DMS153 (cell line): ENCODE results near the gene PHF10.

Experiments
- DNase-seq: peaks from one replicate; lab custom pipeline; 2025; lab: John Stamatoyannopoulos, UW

Gene PHF10

GRCh38 chr6:169677096-169677495 lies 47.2 kb downstream of the PHF10 start:
- DNase-seq, result no peak

DNA sequence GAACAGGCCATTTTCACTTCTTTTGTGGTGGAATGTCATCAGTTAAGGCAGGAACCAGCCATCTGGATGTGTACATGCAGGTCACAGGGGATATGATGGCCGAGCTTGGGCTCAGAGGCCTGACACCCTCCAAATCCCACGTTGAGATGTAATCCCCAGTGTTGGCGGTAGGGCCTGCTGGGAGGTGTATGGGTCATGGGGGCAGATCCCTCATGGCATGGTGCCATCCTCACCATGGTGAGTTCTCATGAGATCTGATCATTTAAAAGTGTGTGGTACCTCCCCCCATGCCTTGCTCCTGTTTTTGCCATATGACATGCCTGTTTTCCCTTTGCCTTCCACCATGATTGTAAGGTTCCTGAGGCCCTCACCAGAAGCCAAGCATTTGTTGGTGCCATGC lies 49.3 kb downstream of the PHF10 start:
- no peak for DNase-seq

DNA sequence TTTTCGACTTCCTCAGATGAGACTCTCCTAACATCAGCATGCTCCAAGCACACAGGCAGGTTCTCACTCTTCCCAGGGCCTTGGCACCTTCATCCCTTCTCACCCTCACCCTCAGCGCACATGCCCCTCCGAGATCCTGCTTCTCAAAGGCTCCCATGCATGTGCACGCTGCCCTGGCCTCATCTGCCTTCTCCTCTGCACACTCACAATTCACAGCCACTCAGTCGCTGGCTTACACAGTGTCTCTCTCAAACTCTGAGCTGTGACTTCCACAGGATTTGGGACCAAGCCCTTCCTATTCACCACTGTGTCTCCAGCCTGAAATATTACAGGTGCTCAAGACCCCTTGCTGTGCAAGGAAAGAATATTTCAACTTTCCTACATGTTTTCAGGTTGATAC lies 52.7 kb downstream of the PHF10 start:
- DNase-seq, result no peak

DNA sequence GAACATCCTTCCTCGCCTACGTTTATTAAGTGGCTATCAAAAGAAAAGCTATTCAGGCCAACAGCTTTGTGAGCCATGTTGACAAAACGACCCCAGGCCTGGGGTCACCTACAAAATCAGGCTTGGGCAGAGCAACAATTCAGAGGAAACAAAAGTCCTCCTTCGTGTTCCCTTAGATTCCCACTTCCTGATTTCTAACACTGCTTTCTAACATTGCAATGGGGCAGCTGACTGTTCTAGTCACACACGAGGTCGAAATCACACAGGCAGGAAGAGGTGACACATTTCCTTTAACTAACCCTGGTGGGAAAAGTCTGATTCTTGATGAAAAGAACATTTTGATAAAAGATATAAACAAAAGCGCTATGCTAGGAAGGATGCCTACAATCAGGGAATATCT lies 54.4 kb downstream of the PHF10 start:
- no peak for DNase-seq

- DNase-seq, result no peak
These were observed 55.2 kb downstream of the PHF10 start for GRCh38 chr6:169669147-169669546.

GRCh38 chr6:169668203-169668847 lies 56.0 kb downstream of the PHF10 start:
- DNase-seq, result no peak

DNA sequence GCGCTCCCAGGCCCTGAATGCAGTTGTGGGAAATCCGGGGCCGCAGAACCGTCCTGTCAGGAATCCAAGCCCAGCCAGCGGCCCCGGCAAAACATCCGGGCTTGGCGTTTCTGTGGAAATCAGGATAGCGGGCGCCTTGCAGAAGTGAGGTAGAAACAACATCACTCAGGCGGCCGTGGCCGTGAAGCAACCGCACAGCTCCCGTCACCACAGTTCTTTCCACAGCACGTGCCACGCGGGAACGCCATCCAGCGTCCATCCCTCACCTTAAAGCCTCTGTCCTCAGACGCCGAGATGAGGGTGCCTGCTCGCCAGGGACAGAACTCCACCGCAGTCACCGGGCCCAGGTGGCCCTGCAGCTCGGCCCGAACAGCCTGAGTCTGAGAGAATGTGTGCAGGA lies 56.6 kb downstream of the PHF10 start:
- no peak for DNase-seq

GRCh38 chr6:169666441-169666840 lies 57.9 kb downstream of the PHF10 start:
- no peak for DNase-seq

DNA sequence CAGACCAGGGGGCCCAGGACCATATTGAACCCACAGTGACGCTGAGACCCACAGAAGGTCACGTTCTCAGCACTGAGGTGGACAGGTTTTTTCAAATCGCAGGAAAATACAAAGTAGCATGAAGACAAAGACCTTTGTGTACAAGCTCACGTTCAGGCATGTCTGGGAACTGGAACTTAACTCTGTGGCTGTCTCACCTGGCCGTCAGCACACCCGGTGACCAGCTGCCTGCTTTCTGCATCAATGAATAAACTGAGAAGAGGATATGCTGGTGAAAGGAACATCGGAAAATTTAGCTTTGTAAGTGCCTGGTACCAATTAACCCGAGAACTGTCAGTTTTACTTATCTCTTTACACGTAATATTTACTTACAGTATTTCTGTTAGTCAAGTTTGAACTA lies 59.0 kb downstream of the PHF10 start:
- DNase-seq, result peak; percentile 46

- no peak for DNase-seq
These were observed 60.1 kb downstream of the PHF10 start for GRCh38 chr6:169664227-169664626.

DNA sequence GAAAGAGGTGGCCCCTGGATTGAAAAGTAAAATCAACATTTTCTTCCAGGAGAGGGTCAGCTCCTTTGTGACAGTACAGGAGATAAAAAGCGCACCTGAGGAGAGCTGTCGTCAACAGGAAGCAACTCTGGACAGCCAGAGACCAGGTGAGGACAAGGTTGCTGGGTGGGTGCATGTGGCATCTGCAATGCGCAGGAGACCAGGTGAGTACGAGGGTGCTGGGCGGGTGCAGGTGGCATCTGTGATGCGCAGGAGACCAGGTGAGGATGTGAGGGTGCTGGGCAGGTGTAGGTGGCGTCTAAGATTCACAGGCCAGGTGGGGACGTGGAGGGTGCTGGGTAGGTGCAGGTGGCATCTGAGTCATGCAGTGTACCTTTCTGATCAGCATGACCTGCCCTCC lies 60.8 kb downstream of the PHF10 start:
- peak; percentile 12 for DNase-seq

- DNase-seq, result no peak
These were observed 62.9 kb downstream of the PHF10 start for GRCh38 chr6:169661391-169661756.

- no peak for DNase-seq
These were observed 63.4 kb downstream of the PHF10 start for GRCh38 chr6:169660751-169661390.

- no peak for DNase-seq
These were observed 64.3 kb downstream of the PHF10 start for GRCh38 chr6:169659820-169660610.

- no peak for DNase-seq
These were observed 67.1 kb downstream of the PHF10 start for GRCh38 chr6:169657284-169657610.

DNA sequence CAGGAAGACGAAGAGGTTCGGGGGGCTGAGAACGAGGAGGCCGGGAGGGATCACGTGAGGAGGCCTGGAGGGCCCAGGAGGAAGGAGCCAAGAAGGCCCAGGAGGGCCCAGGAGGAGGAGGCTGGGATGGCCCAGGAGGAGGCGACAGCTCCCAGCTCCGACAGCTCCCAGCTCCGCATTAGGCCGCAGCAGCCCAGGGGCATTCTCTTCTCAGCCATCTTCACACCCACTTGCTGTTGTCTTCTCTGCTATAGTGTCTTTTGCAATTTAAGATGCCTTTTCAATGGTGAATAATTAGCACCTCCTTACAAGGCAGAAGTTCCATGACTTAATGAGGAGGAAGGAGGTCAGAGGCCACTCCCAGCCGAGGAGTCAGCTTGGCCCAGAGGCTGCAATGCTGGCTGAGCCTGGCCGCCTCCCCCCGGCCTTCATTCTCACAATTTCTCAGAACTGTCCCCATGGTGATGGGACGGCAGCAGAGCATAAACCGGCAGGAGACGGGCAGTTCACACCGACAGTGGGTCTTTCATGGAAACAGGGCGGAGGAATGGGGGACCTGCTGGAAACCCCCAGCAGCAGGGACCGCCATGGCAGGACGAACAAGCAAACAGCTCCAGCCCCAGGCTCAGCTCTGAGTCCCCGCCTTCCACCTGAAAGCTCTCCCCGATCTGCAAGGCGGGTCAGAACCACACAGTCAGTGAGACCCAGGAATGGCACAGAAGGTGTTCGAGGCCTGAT lies 67.6 kb downstream of the PHF10 start:
- DNase-seq, result no peak

DNA sequence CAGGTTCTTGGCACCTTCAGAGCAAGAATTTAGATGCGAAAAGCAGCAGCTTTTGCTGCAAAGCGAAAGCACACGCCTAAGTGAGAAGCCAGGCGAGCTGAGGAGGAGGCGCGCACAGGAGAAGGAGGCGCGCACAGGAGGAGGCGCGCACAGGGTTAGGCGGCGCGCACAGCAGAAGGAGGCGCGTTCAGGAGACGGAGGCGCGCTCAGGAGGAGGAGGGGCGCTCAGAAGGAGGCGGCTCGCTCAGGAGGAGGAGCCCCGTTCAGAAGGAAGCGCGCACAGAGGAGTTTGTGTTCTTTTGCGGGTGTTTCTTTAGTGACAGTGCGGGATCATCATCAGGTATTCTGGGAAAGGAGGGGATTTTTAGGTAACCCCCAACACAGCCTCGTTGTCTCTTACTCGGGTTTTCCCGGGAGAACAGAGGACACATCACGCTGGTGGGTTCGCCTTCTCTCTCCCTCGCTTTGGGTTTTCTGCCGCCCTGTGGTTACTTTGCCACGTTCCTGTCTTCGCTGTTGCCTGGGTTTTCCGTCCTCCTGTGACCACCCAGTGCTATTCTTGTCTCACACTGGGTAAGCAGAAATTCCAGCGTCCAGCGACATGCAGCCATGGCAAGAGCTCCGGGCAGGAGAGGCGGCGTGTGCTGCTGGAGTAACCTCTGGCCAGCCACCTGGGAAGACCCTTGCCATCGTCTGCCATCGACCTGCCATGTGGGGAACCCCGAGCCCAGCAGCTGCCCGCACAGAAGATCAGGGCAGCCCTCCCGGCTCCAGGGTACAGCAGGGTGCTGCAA lies 69.5 kb downstream of the PHF10 start:
- DNase-seq, result no peak
